ENCODE results near the gene PPP6R3.

GRCh38 chr11:68536706-68537105, 76.2 kb downstream of the PPP6R3 start:
- no peak for TF ChIP-seq CTCF (IDR thresholded peaks at IDR 0.05)
- TF ChIP-seq POLR2A (IDR thresholded peaks at IDR 0.05) = no peak
- no peak for TF ChIP-seq POLR2AphosphoS5 (IDR thresholded peaks at IDR 0.05)
